ENCODE results near the gene SH3RF3.

SH3RF3 gene

DNA sequence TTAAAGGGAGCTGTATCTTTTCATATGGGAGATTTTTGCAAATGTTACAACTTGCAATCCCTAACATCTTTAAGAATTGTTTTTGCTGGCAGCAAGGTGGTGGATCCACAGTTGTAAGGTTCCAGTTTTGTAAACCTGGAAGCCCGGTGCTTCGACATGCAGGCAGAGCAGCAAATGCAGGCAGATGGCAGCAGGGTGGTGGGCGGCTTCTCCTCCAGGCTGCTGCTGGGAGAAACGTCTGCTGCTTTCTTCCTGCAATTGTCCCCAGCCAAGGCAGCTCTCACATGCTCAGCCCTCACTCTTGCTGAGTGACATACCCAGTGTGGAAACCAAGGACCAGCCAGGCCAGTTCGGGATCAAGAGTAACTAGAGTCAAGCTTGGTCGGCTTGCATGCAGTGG lies 318.8 kb downstream of the SH3RF3 start:
- DNase-seq: no peak
- TF ChIP-seq, protein P1, sequence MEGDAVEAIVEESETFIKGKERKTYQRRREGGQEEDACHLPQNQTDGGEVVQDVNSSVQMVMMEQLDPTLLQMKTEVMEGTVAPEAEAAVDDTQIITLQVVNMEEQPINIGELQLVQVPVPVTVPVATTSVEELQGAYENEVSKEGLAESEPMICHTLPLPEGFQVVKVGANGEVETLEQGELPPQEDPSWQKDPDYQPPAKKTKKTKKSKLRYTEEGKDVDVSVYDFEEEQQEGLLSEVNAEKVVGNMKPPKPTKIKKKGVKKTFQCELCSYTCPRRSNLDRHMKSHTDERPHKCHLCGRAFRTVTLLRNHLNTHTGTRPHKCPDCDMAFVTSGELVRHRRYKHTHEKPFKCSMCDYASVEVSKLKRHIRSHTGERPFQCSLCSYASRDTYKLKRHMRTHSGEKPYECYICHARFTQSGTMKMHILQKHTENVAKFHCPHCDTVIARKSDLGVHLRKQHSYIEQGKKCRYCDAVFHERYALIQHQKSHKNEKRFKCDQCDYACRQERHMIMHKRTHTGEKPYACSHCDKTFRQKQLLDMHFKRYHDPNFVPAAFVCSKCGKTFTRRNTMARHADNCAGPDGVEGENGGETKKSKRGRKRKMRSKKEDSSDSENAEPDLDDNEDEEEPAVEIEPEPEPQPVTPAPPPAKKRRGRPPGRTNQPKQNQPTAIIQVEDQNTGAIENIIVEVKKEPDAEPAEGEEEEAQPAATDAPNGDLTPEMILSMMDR (IDR thresholded peaks at IDR 0.05): no peak
- Mint-ChIP-seq H3K4me3 (peak overlapping the region; percentile 63), H3K36me3 (ENCODE audit: low read depth) (peaks cover 31% of the 10 kb centered on the region), H3K27ac (peak overlapping the region; percentile 97), H3K9me3 (peaks cover 35% of the 10 kb centered on the region), H3K4me1 (peaks cover 61% of the 10 kb centered on the region), H3K27me3 (ENCODE audit: low read depth, poor library complexity) (no peaks in the 10 kb centered on the region)

DNA sequence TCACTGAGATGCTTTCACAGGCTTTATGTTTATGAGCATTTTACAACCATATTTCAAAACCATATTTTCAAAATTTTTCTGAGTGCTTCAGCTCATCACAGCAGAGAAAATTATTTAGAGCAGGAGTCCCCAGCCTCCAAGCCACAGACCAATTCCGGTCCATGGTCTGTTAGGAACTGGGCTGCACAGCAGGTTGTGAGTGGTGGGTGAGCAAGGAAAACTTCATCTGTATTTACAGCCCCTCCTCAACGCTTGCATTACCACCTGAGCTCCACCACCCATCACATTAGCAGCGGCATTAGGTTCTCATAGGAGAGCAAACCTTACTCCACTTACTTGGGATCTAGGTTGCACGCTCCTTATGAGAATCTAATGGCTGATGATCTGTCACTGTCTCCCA lies 319.2 kb downstream of the SH3RF3 start:
- DNase-seq: no peak
- Mint-ChIP-seq H3K4me1 (peaks cover 61% of the 10 kb centered on the region), H3K4me3 (no peak overlapping the region), H3K9me3 (peaks cover 31% of the 10 kb centered on the region), H3K27ac (peak overlapping the region; percentile 88), H3K36me3 (ENCODE audit: low read depth) (peaks cover 26% of the 10 kb centered on the region), H3K27me3 (ENCODE audit: low read depth, poor library complexity) (no peaks in the 10 kb centered on the region)
- TF ChIP-seq, protein P1 (IDR thresholded peaks at IDR 0.05): no peak

DNA sequence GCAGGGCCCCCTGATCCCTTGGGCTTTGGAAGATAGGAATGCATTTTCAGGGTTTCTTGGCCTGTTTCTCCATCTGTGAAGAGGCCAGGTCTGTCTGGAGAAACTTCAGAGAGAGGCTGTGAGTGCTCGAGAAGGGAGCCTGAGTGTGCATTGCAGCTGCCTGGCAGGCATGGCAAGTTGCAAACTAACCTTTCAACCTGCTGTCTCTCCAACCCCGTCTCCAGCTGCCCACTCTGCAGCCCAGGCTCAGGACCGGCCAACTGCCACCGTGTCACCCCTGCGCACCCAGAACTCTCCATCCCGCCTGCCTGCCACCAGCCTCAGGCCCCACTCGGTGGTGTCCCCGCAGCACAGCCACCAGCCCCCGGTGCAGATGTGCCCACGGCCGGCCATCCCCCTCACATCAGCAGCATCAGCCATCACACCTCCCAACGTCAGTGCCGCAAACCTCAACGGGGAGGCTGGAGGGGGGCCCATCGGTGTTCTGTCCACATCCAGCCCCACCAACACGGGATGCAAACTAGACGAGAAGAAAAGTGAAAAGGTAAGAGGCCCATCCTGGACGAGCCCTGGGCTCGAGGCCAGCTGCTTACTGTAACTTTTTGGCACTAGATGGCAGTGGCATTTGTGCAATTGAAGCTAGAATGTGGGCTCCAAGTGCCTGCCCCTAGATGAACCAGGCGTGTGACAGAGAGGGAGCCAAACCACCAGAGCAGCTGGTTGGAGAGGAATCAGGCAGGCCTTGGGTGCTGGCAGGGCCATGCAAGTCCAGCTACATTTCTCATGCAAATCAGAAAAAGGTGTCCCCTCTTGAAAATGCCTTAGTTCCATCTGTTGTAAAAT lies 320.2 kb downstream of the SH3RF3 start:
- TF ChIP-seq, protein P1 (IDR thresholded peaks at IDR 0.05): no peak
- peaks cover 17% of the 10 kb centered on the region for H3K36me3 Mint-ChIP-seq (ENCODE audit: low read depth)
- no peaks in the 10 kb centered on the region for H3K27me3 Mint-ChIP-seq (ENCODE audit: low read depth, poor library complexity)
- no peak overlapping the region for H3K27ac Mint-ChIP-seq
- H3K4me1 Mint-ChIP-seq: peaks cover 66% of the 10 kb centered on the region
- peaks cover 21% of the 10 kb centered on the region for H3K9me3 Mint-ChIP-seq
- no peak for DNase-seq
- H3K4me3 Mint-ChIP-seq: no peak overlapping the region

DNA sequence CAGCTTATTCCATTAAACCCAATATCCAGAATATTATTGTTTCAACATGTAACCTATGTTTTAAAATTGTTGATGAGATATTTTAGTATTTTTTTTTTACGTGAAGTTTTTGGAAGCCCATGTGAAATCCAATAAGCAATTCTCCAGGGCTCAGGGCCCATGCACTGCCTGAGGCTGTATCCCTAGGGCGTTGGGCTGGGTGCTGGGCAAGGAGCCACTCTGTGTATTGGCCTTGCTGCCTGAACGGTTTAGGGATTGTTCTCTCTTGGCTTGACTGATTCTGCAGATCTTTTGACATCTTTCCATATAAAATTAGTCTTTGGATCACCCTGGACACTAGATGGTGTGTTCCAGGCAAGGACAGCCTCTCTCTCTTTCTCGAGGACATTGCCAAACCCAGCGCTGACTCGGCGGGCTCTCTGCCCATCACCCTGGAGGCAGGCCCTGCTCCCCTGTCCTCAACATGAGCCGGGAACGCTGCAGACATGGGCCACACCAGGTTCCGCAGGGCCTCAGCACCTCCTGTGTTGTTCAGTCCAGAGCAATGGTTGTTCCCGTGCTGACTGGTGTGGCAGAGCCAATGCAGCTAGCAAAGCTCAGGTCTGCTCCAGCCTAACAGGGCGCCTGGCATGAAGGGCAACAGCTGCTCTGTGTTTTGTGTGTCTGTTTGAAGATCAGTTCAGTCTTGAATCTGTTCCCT lies 321.7 kb downstream of the SH3RF3 start:
- H3K9me3 Mint-ChIP-seq: peaks cover 5% of the 10 kb centered on the region
- no peak overlapping the region for H3K4me3 Mint-ChIP-seq
- TF ChIP-seq, protein P1 (IDR thresholded peaks at IDR 0.05): no peak
- H3K4me1 Mint-ChIP-seq: peaks cover 53% of the 10 kb centered on the region
- H3K36me3 Mint-ChIP-seq (ENCODE audit: low read depth): peaks cover 1% of the 10 kb centered on the region
- H3K27me3 Mint-ChIP-seq (ENCODE audit: low read depth, poor library complexity): no peaks in the 10 kb centered on the region
- DNase-seq: no peak
- H3K27ac Mint-ChIP-seq: no peak overlapping the region

DNA sequence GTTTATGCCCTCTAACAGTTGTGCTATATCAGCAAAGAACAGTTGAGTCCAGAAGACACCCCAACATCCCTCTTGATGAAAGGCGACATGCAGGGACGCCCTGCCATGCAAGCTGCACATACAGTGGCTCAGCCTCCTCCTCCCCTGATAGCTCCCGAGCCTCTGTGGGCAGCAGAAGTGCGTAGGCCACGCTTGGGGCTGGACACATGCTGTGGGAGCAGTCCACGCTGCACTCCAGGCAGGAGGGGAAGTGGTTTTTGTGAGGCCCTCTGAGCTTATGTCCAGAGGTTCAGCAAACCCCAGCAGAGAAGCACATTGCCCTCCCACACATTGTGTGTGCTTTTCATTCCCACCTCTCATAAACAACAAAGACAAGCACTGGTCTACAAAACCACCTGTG lies 322.7 kb downstream of the SH3RF3 start:
- Mint-ChIP-seq H3K4me1 (peaks cover 46% of the 10 kb centered on the region), H3K27ac (no peak overlapping the region), H3K36me3 (ENCODE audit: low read depth) (no peaks in the 10 kb centered on the region), H3K4me3 (no peak overlapping the region), H3K27me3 (ENCODE audit: low read depth, poor library complexity) (peaks cover 2% of the 10 kb centered on the region), H3K9me3 (no peaks in the 10 kb centered on the region)
- TF ChIP-seq, protein P1 (IDR thresholded peaks at IDR 0.05): no peak
- no peak for DNase-seq
